HepG2 (cell line): ENCODE data around the gene PYGO2. TPM values are rescaled to one million over a fixed set of nuclear protein-coding genes. Genes with fewer than 3 reads are reported as not detected.

Experiments used
- ARID2 ChIP-seq: sonication (generic); formaldehyde crosslinking; IDR thresholded peaks from 2 replicates; pipeline ENCODE4 v1.8.1; 2022; ENCODE audit warnings: mild to moderate bottlenecking, missing genetic modification reagents, borderline replicate concordance
- ATF1 ChIP-seq: IDR thresholded peaks from 2 replicates; pipeline ENCODE4 v1.6.1; 2016; ENCODE audit warnings: mild to moderate bottlenecking, control low read depth
- FLYWCH1 ChIP-seq: sonication (generic); formaldehyde crosslinking; IDR thresholded peaks from 2 replicates; pipeline ENCODE4 v1.8.1; 2023; ENCODE audit warnings: mild to moderate bottlenecking, missing genetic modification reagents
- FOSL2 ChIP-seq: sonication (generic); formaldehyde crosslinking; IDR thresholded peaks from 2 replicates; pipeline ENCODE4 v1.4.0; 2020; ENCODE audit warnings: missing genetic modification reagents
- GABPA ChIP-seq, 2 experiments: IDR thresholded peaks; 2 replicates each; pipeline ENCODE4 v1.6.1; 2011 to 2016; ENCODE audit warnings: low read depth in 2 of 2, low read length in 1 of 2, missing biosample characterization in 1 of 2, missing genetic modification characterization in 1 of 2
- HDAC1 ChIP-seq: sonication (generic); formaldehyde crosslinking; IDR thresholded peaks from 2 replicates; pipeline ENCODE4 v1.5.1; 2020; ENCODE audit warnings: mild to moderate bottlenecking, missing genetic modification reagents
- MAFK ChIP-seq, 2 experiments: IDR thresholded peaks in 1 of 2; conservative IDR thresholded peaks in 1 of 2; 2 replicates each; pipeline ENCODE4 v1.6.1; 2011; ENCODE audit warnings: improper control_type of control experiment in 2 of 2, low read length in 2 of 2
- MED1 ChIP-seq: sonication (generic); formaldehyde crosslinking; IDR thresholded peaks from 2 replicates; pipeline ENCODE4 v1.4.0; 2020; ENCODE audit warnings: missing genetic modification reagents
- MXD4 ChIP-seq: IDR thresholded peaks from 2 replicates; pipeline ENCODE4 v1.6.1; 2016; ENCODE audit warnings: mild to moderate bottlenecking, missing biosample characterization, missing genetic modification reagents
- POLR2G ChIP-seq: fragments of 200-400 bp; formaldehyde crosslinking; IDR thresholded peaks from 2 replicates; pipeline ENCODE4 v1.6.1; 2018; ENCODE audit warnings: mild to moderate bottlenecking, low read depth, low read length, moderate library complexity
- ZBTB7B ChIP-seq: sonication (generic); formaldehyde crosslinking; IDR thresholded peaks from 2 replicates; pipeline ENCODE4 v1.4.0; 2020; ENCODE audit warnings: missing genetic modification reagents
- ZKSCAN5 ChIP-seq: sonication (generic); formaldehyde crosslinking; IDR thresholded peaks from 2 replicates; pipeline ENCODE4 v1.5.1; 2020; ENCODE audit warnings: mild to moderate bottlenecking, missing genetic modification reagents
- ZNF124 ChIP-seq: sonication (generic); formaldehyde crosslinking; IDR thresholded peaks from 2 replicates; pipeline ENCODE4 v1.4.0; 2020; ENCODE audit warnings: missing genetic modification reagents
- polyA plus RNA-seq, 8 experiments: library from polyadenylated mRNA; depleted of rRNA in 3 of 8; stranded (reverse) in 7 of 8; unstranded in 1 of 8; fragments of >200 nt; fragmentation: Illumina TruSeq in 4 of 8; extraction: Trizol in 4 of 8; gene quantifications; 2 replicates each; pipeline versions ENCODE4 v1.2.1 to v1.2.3, GENCODE V29; 2011 to 2016; ENCODE audit warnings: low read depth in 4 of 8, missing spikeins in 1 of 8, mixed read lengths in 1 of 8; ENCODE audit not compliant: insufficient read depth in 1 of 8
- total RNA-seq, 5 experiments: library from RNA; depleted of rRNA; stranded (reverse); fragments of >200 nt; fragmentation: Illumina TruSeq; extraction: Trizol; gene quantifications; 2 replicates each; pipeline ENCODE4 v1.2.3, GENCODE V29; 2016; ENCODE audit warnings: low read depth in 1 of 5
- TF ChIP-seq, protein P1 (sequence below): IDR thresholded peaks from 2 replicates; pipeline ENCODE4 v1.6.1; 2016; ENCODE audit warnings: low read depth
- TF ChIP-seq, protein P2 (sequence below): sonication (generic); formaldehyde crosslinking; IDR thresholded peaks from 2 replicates; pipeline ENCODE4 v1.4.0; 2020; ENCODE audit warnings: missing genetic modification reagents
- TF ChIP-seq, protein P3 (sequence below): sonication (generic); formaldehyde crosslinking; IDR thresholded peaks from 2 replicates; pipeline ENCODE4 v1.4.0; 2020; ENCODE audit warnings: missing genetic modification reagents, mild to moderate bottlenecking, borderline replicate concordance
- TF ChIP-seq, protein P4 (sequence below): sonication (generic); formaldehyde crosslinking; IDR thresholded peaks from 2 replicates; pipeline ENCODE4 v1.4.0; 2020; ENCODE audit warnings: mild to moderate bottlenecking, missing genetic modification reagents
- TF ChIP-seq, protein P5 (sequence below), 2 experiments: sonication (generic) in 1 of 2; formaldehyde crosslinking in 1 of 2; IDR thresholded peaks; 2 replicates each; pipeline versions ENCODE4 v1.4.0 to v1.6.1; 2018 to 2020; ENCODE audit warnings: missing genetic modification reagents in 2 of 2, borderline replicate concordance in 1 of 2, low read depth in 1 of 2, mild to moderate bottlenecking in 1 of 2, missing biosample characterization in 1 of 2

PYGO2 gene
- total and polyA plus RNA-seq, 2 of the 13 experiments (the other 11 are each of a cell fraction or from before 2014, with no cell fraction given), result 20.3 to 21.8 TPM

DNA sequence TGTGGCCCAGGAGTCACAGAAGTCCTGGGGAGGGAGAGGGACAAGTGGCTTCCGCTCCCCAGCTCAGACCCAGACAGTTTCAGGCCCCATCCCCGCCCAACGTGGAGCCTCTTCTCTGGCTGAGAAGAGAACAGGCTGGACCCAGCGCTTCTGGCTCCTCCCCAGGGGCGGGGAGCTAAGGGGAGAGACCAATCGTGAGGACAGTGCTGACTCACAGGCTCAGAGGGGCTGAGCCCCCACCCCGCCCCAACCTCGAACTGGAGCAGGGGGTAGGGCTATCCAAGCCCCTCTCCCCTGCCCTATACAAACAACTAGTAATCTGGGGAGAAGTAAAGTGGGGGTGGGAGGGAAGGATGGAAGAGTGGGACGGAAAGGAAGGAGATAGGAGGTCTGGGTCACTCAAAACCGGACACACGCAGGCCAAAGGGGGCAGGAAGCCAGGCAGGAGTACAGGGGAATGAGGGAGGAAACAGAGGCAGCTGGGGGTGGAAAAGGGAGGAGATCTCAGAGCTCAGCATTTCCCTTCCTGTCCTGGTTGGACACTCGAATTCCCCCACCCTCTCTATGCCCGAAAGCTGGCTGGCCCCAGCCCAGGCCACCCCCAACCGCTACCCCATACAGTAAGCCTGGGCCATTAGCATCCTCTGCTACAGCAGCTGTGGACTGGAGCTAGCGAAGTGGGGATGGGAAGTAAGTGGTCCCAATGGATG lies 9.2 kb upstream of the PYGO2 start, which contains the start of gene SHC1 (continued):
- no peak for TF ChIP-seq ZKSCAN5 (CRISPR knock-in tag)
- TF ChIP-seq MED1 (CRISPR knock-in tag), result peak; percentile 37; the same call in 1 of the 2 replicates
- TF ChIP-seq, protein P1, sequence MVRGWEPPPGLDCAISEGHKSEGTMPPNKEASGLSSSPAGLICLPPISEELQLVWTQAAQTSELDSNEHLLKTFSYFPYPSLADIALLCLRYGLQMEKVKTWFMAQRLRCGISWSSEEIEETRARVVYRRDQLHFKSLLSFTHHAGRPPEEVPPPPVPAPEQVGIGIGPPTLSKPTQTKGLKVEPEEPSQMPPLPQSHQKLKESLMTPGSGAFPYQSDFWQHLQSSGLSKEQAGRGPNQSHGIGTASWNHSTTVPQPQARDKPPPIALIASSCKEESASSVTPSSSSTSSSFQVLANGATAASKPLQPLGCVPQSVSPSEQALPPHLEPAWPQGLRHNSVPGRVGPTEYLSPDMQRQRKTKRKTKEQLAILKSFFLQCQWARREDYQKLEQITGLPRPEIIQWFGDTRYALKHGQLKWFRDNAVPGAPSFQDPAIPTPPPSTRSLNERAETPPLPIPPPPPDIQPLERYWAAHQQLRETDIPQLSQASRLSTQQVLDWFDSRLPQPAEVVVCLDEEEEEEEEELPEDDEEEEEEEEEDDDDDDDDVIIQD (CRISPR knock-in tag), result 0 out of 2 replicates have a peak, but pooled peaks have one; percentile 39
- 0 out of 2 replicates have a peak, but pooled peaks have one; percentile 38 for TF ChIP-seq ZNF124 (CRISPR knock-in tag)
- peak in 1 of 2 experiments; percentile 20; a peak in 1 of 4 replicates for TF ChIP-seq MAFK (conservative IDR thresholded peaks at IDR 0.05 in 1 of 2, IDR thresholded peaks at IDR 0.05 in 1 of 2; ENCODE audit: low read length in 2 of 2)
- TF ChIP-seq, protein P2, sequence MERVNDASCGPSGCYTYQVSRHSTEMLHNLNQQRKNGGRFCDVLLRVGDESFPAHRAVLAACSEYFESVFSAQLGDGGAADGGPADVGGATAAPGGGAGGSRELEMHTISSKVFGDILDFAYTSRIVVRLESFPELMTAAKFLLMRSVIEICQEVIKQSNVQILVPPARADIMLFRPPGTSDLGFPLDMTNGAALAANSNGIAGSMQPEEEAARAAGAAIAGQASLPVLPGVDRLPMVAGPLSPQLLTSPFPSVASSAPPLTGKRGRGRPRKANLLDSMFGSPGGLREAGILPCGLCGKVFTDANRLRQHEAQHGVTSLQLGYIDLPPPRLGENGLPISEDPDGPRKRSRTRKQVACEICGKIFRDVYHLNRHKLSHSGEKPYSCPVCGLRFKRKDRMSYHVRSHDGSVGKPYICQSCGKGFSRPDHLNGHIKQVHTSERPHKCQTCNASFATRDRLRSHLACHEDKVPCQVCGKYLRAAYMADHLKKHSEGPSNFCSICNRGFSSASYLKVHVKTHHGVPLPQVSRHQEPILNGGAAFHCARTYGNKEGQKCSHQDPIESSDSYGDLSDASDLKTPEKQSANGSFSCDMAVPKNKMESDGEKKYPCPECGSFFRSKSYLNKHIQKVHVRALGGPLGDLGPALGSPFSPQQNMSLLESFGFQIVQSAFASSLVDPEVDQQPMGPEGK, result peak; percentile 98
- no peak for TF ChIP-seq ARID2 (CRISPR knock-in tag)
- TF ChIP-seq GABPA (IDR thresholded peaks at IDR 0.05; ENCODE audit: low read depth, low read length), result no peak
- TF ChIP-seq GABPA (CRISPR knock-in tag; IDR thresholded peaks at IDR 0.05; ENCODE audit: low read depth), result peak; percentile 46; the same call in 1 of the 2 replicates
- TF ChIP-seq ZBTB7B (CRISPR knock-in tag), result peak; percentile 26; the same call in 1 of the 2 replicates
- peak; percentile 60 for TF ChIP-seq HDAC1 (CRISPR knock-in tag)
- TF ChIP-seq, protein P3, sequence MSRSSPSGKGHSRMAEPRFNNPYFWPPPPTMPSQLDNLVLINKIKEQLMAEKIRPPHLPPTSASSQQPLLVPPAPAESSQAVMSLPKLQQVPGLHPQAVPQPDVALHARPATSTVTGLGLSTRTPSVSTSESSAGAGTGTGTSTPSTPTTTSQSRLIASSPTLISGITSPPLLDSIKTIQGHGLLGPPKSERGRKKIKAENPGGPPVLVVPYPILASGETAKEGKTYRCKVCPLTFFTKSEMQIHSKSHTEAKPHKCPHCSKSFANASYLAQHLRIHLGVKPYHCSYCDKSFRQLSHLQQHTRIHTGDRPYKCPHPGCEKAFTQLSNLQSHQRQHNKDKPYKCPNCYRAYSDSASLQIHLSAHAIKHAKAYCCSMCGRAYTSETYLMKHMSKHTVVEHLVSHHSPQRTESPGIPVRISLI (CRISPR knock-in tag), result 0 out of 2 replicates have a peak, but pooled peaks have one; percentile 24
- TF ChIP-seq FOSL2 (CRISPR knock-in tag), result peak; percentile 89
- TF ChIP-seq MXD4 (CRISPR knock-in tag), result 0 out of 2 replicates have a peak, but pooled peaks have one; percentile 54
- TF ChIP-seq, protein P4, sequence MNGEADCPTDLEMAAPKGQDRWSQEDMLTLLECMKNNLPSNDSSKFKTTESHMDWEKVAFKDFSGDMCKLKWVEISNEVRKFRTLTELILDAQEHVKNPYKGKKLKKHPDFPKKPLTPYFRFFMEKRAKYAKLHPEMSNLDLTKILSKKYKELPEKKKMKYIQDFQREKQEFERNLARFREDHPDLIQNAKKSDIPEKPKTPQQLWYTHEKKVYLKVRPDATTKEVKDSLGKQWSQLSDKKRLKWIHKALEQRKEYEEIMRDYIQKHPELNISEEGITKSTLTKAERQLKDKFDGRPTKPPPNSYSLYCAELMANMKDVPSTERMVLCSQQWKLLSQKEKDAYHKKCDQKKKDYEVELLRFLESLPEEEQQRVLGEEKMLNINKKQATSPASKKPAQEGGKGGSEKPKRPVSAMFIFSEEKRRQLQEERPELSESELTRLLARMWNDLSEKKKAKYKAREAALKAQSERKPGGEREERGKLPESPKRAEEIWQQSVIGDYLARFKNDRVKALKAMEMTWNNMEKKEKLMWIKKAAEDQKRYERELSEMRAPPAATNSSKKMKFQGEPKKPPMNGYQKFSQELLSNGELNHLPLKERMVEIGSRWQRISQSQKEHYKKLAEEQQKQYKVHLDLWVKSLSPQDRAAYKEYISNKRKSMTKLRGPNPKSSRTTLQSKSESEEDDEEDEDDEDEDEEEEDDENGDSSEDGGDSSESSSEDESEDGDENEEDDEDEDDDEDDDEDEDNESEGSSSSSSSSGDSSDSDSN, result peak; percentile 20; the same call in 1 of the 2 replicates
- peak; percentile 95 for TF ChIP-seq POLR2G
- TF ChIP-seq, protein P5, sequence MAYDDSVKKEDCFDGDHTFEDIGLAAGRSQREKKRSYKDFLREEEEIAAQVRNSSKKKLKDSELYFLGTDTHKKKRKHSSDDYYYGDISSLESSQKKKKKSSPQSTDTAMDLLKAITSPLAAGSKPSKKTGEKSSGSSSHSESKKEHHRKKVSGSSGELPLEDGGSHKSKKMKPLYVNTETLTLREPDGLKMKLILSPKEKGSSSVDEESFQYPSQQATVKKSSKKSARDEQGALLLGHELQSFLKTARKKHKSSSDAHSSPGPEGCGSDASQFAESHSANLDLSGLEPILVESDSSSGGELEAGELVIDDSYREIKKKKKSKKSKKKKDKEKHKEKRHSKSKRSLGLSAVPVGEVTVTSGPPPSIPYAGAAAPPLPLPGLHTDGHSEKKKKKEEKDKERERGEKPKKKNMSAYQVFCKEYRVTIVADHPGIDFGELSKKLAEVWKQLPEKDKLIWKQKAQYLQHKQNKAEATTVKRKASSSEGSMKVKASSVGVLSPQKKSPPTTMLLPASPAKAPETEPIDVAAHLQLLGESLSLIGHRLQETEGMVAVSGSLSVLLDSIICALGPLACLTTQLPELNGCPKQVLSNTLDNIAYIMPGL (CRISPR knock-in tag; IDR thresholded peaks at IDR 0.05; ENCODE audit: borderline replicate concordance in 1 of 2, low read depth in 1 of 2), result no peak; a peak in 2 of 4 replicates
- TF ChIP-seq ATF1 (CRISPR knock-in tag), result peak; percentile 44; the same call in 1 of the 2 replicates
- TF ChIP-seq FLYWCH1 (CRISPR knock-in tag), result no peak
